AG04450 (cell line): ENCODE results near the gene ERFL. TPM values are rescaled to one million over a fixed set of nuclear protein-coding genes. Genes with fewer than 3 reads are reported as not detected.
A peak's percentile ranks its signal among the peaks of the same experiment; 100 is the strongest.
"Not testable (repeated sequence)": the region's sequence is repeated elsewhere in the genome, so short reads cannot be mapped to it uniquely, and the experiment has no call there.

Source experiments
- CTCF ChIA-PET: fragments of 300-600, 350-600 bp; formaldehyde crosslinking; extraction: SDS; loops from one replicate; lab custom pipeline; 2022; ENCODE audit warnings: antibody characterized with exemption, inconsistent platforms; lab: Charles Lee
- POLR2A ChIA-PET: fragments of 350-600 bp; formaldehyde crosslinking; extraction: SDS; loops from one replicate; lab custom pipeline; 2021; ENCODE audit warnings: antibody characterized with exemption, inconsistent platforms; lab: Yijun Ruan, JAX
- DNase-seq: peaks from one replicate; pipeline ENCODE4 v3.0.0-alpha.2; 2011; ENCODE audit warnings: low read depth, low spot score
- H3K27ac ChIP-seq: one replicate; pipeline ENCODE4 v1.5.1; 2012; ENCODE audit warnings: low read depth, low read length, control low read depth
- H3K27me3 ChIP-seq: one replicate; pipeline ENCODE4 v1.6.0; 2012; ENCODE audit warnings: low read length; ENCODE audit not compliant: control insufficient read depth, insufficient read depth
- H3K4me3 ChIP-seq: 2 replicates; pipeline ENCODE4 v1.5.1; 2011; ENCODE audit warnings: mild to moderate bottlenecking, low read depth, low read length, control low read depth
- H3K9me3 ChIP-seq: 2 replicates; pipeline ENCODE4 v1.5.1; 2012; ENCODE audit warnings: low read length; ENCODE audit not compliant: control insufficient read depth, insufficient read depth
- CTCF ChIP-seq: IDR thresholded peaks from 2 replicates; pipeline ENCODE4 v1.5.1; 2011; ENCODE audit warnings: low read depth, low read length, control low read depth, inconsistent platforms
- polyA plus RNA-seq: library from polyadenylated mRNA; depleted of rRNA; stranded (reverse); fragments of >200 nt; gene quantifications from 2 replicates; pipeline ENCODE4 v1.2.3, GENCODE V29; 2011

Gene ERFL
- polyA plus RNA-seq, 1 experiment: not detected

GRCh38 chr19:41944336-41944735 lies 16.1 kb upstream of the ERFL start:
- ChIA-PET POLR2A (interaction anchor here (0.7 kb wide), 1 partner anchor 72 kb away, joined by 3 read pairs; no protein-coding TSS in a partner anchor), CTCF (no interaction called here)
- Histone ChIP-seq H3K27ac (no peak overlapping the region), H3K4me3 (no peak overlapping the region), H3K9me3 (no peaks in the 10 kb centered on the region), H3K27me3 (peaks cover 10% of the 10 kb centered on the region)
- DNase-seq: no peak
- TF ChIP-seq CTCF: no peak

- no peak for TF ChIP-seq CTCF
- no peak overlapping the region for H3K4me3 ChIP-seq
- no peak for DNase-seq
- no peak overlapping the region for H3K27ac ChIP-seq
- no peaks in the 10 kb centered on the region for H3K9me3 ChIP-seq
- peaks cover 21% of the 10 kb centered on the region for H3K27me3 ChIP-seq
- ChIA-PET POLR2A (no interaction called here), CTCF (interaction anchor here (0.9 kb wide), 2 partner anchors 69 to 299 kb away, joined by 3 read pairs; no protein-coding TSS in a partner anchor)
Measured at GRCh38 chr19:41941410-41942202, 13.4 kb upstream of the ERFL start.

- CTCF ChIA-PET: no interaction called here
Measured at GRCh38 chr19:41940731-41941409, 12.6 kb upstream of the ERFL start.

GRCh38 chr19:41939861-41940730 lies 11.8 kb upstream of the ERFL start:
- Histone ChIP-seq H3K4me3 (peak overlapping the region; percentile 63), H3K9me3 (no peaks in the 10 kb centered on the region), H3K27ac (no peak overlapping the region), H3K27me3 (peaks cover 34% of the 10 kb centered on the region)
- DNase-seq: no peak
- no peak for TF ChIP-seq CTCF
- ChIA-PET POLR2A (interaction anchor here (0.6 kb wide), 1 partner anchor 70 kb away, joined by 3 read pairs; no protein-coding TSS in a partner anchor), CTCF (no interaction called here)

More at GRCh38 chr19:41940731-41941409, 12.6 kb upstream of the ERFL start:
- Histone ChIP-seq H3K27me3 (peaks cover 28% of the 10 kb centered on the region), H3K27ac (no peak overlapping the region), H3K4me3 (peak overlapping the region; percentile 63), H3K9me3 (no peaks in the 10 kb centered on the region)
- no peak for DNase-seq
- no peak for TF ChIP-seq CTCF
- POLR2A ChIA-PET: no interaction called here

- H3K27me3 ChIP-seq: peaks cover 36% of the 10 kb centered on the region
- H3K27ac ChIP-seq, CTCF ChIA-PET, H3K9me3 ChIP-seq, POLR2A ChIA-PET, DNase-seq, H3K4me3 ChIP-seq: not testable (repeated sequence)
Measured at GRCh38 chr19:41939209-41939608, 11.0 kb upstream of the ERFL start.
